Stomach smooth muscle (tissue), 2 donors: ENCODE data around the gene ARID1B.

ENCODE experiments used
- H3K27ac ChIP-seq: one replicate; pipeline ENCODE4 v1.7.0; 2013; ENCODE audit warnings: mild to moderate bottlenecking, low read length, inconsistent platforms
- H3K27me3 ChIP-seq, 2 donors: one replicate each; pipeline ENCODE4 v1.7.0; 2013; ENCODE audit warnings: low read length in 2 of 2; ENCODE audit not compliant: insufficient read depth in 2 of 2, control insufficient read depth in 1 of 2
- H3K36me3 ChIP-seq, 2 donors: one replicate each; pipeline ENCODE4 v1.7.0; 2013; ENCODE audit warnings: low read length in 2 of 2; ENCODE audit not compliant: control insufficient read depth in 2 of 2, insufficient read depth in 2 of 2
- H3K4me1 ChIP-seq: one replicate; pipeline ENCODE4 v1.7.0; 2013; ENCODE audit warnings: low read length; ENCODE audit not compliant: control insufficient read depth, insufficient read depth
- H3K4me3 ChIP-seq, 2 donors: one replicate each; pipeline ENCODE4 v1.7.0; 2013; ENCODE audit warnings: low read length in 2 of 2
- H3K9ac ChIP-seq, 2 donors: one replicate each; pipeline ENCODE4 v1.7.0; 2013; ENCODE audit warnings: low read length in 2 of 2, mild to moderate bottlenecking in 1 of 2
- H3K9me3 ChIP-seq, 2 donors: one replicate each; pipeline ENCODE4 v1.7.0; 2013; ENCODE audit warnings: low read length in 2 of 2; ENCODE audit not compliant: control insufficient read depth in 2 of 2
- donor health status: healthy.
- donor health status: Pancreatic carcinoma.

ARID1B gene

GRCh38 chr6:156880913-156881312, 103.7 kb downstream of the ARID1B start:
- Histone ChIP-seq H3K9ac (no peak overlapping the region), H3K27me3 (no peaks in the 10 kb centered on the region), H3K9me3 (no peaks in the 10 kb centered on the region), H3K4me3 (no peak overlapping the region), H3K36me3 (no peaks in the 10 kb centered on the region), H3K27ac (no peak overlapping the region), H3K4me1 (peaks cover 23% of the 10 kb centered on the region)

DNA sequence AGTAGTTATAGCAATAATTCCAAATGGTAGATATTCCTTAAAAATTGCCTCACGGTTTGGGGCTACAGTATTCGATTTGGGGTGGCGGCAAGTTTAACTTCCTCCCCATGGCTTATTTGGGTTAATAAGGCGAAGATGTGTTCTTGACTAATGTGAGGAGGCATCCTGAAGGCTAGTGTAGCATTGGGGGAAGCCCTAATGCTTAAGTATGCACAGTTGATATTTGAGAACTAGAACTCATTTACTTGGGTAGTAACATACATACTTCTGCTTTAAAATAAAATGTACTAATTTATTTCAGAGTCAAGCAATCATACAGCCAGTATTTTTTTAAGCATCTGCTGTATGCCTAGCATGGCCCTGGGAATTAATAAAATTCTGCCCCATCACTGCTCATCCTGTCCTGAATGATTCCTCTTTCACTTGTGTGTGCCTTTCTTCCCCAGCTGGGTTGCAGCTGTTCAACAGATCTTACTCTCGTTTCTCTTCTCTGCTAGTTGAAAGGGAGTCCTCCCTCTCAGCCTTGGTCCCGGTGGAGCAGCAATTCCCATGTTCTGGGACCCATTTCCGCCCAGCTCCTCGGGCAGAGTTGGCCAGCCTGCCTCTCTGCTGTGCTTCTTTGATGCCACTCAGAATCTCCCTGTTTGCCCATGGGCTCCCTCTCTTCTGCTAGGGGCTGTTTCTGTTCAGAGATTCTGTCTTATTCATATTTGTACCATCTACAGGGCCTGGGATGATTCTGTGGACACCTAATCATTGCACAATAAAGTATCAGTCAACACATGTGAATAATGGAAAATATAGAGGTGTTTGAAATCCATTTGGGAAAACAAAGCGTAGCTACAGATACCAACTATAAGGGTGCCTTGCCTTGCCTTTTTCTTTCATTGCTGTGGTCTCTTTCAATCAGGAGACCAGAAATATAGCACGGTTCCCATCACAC, 104.8 kb downstream of the ARID1B start:
- H3K4me1 ChIP-seq: peaks cover 17% of the 10 kb centered on the region
- H3K27ac ChIP-seq: no peak overlapping the region
- no peak overlapping the region for H3K4me3 ChIP-seq
- H3K36me3 ChIP-seq: no peaks in the 10 kb centered on the region
- H3K9me3 ChIP-seq: no peaks in the 10 kb centered on the region
- no peaks in the 10 kb centered on the region for H3K27me3 ChIP-seq
- H3K9ac ChIP-seq: no peak overlapping the region

GRCh38 chr6:156883497-156884252, 106.5 kb downstream of the ARID1B start:
- Histone ChIP-seq H3K9ac (no peak overlapping the region), H3K4me1 (peaks cover 7% of the 10 kb centered on the region), H3K9me3 (no peaks in the 10 kb centered on the region), H3K27me3 (no peaks in the 10 kb centered on the region), H3K4me3 (no peak overlapping the region), H3K36me3 (no peaks in the 10 kb centered on the region), H3K27ac (no peak overlapping the region)

DNA sequence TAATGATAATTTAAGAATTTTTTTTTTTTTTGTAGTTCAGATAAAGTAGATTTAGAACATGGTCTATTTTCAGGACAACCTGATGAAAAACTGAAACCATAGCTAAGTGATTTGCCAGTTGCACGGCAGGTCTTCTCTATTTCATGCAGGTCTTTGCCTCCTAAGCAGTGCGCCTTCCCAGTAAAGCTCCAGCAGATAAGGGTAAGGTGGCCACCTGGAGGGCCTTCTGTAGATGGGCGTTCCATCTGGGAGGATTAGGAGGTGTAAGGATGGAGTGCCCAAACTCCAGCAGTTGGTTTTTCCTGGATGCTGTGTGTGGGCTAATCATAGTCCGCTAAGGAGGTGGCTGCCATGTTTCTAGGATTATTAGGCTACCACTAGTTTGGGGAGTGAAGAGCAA, 107.1 kb downstream of the ARID1B start:
- H3K27ac ChIP-seq: no peak overlapping the region
- no peaks in the 10 kb centered on the region for H3K27me3 ChIP-seq
- peaks cover 3% of the 10 kb centered on the region for H3K4me1 ChIP-seq
- no peak overlapping the region for H3K4me3 ChIP-seq
- H3K9me3 ChIP-seq: no peaks in the 10 kb centered on the region
- H3K9ac ChIP-seq: no peak overlapping the region
- H3K36me3 ChIP-seq: no peaks in the 10 kb centered on the region

DNA sequence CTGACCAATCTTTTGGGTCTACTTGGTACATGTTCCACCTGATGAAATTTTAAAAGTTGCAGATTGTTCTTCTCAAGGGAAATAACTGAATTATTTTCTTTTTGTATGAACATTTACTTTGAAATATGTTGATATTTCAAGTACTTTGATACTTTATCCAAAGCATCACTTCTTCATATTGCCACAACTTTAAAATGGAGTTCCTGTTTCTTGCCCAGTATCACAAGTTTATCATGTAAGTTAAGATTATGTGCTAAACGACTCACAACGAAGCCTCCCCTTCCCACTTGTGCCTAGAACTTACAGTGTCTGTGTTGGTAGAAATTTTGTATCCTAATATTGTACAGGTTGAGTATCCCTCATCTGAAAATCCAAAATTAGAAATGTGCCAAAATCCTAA, 108.4 kb downstream of the ARID1B start:
- no peaks in the 10 kb centered on the region for H3K27me3 ChIP-seq
- no peaks in the 10 kb centered on the region for H3K36me3 ChIP-seq
- H3K9ac ChIP-seq: no peak overlapping the region
- H3K9me3 ChIP-seq: no peaks in the 10 kb centered on the region
- H3K4me1 ChIP-seq: no peaks in the 10 kb centered on the region
- no peak overlapping the region for H3K27ac ChIP-seq
- H3K4me3 ChIP-seq: no peak overlapping the region

DNA sequence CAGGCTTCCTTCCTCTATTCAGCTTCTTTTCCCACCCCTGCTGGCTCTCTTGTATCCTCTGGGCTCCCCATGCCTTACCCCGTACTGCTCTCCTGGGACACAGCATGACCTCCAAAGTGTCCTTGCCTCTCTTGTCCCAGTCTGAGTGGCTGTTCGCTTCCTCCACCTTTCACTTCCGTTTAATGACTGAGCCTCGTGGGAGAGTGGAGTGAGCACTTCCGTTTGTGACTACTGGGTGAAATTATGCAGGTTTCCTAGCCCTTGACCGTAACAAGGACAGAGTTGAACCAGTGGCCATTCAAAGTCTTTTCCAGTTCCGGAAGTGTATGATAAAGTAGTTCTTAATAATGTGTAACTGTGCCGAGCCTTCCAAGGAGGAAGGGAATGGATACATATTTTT, 109.2 kb downstream of the ARID1B start:
- Histone ChIP-seq H3K9me3 (no peaks in the 10 kb centered on the region), H3K36me3 (no peaks in the 10 kb centered on the region), H3K9ac (no peak overlapping the region), H3K4me3 (no peak overlapping the region), H3K27me3 (no peaks in the 10 kb centered on the region), H3K4me1 (no peaks in the 10 kb centered on the region), H3K27ac (no peak overlapping the region)

- H3K9ac ChIP-seq: no peak overlapping the region
- H3K4me1 ChIP-seq: no peaks in the 10 kb centered on the region
- H3K9me3 ChIP-seq: no peaks in the 10 kb centered on the region
- H3K27me3 ChIP-seq: no peaks in the 10 kb centered on the region
- H3K27ac ChIP-seq: no peak overlapping the region
- no peak overlapping the region for H3K4me3 ChIP-seq
- H3K36me3 ChIP-seq: no peaks in the 10 kb centered on the region
Observed at GRCh38 chr6:156887623-156888269, 110.6 kb downstream of the ARID1B start.

DNA sequence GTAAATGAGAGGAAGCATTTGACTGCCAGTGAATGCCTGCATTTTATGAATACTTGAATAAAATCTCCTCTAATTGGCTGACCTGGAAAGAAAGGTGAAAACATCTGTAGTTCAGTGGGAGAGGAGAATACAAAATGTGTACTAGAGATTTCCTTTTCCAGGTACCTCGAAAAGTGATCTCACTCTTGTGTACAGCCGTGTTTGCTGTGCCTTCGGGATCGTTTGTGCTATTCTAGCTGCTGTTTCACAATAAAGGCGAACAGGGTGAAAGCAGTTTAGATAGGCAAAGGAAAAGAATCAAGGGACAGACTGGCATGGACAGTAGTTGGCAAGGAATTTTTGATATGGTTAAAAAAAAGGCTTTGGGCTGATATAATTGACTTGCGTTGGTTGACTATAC, 112.3 kb downstream of the ARID1B start:
- H3K9ac ChIP-seq: no peak overlapping the region
- no peaks in the 10 kb centered on the region for H3K4me1 ChIP-seq
- H3K27ac ChIP-seq: no peak overlapping the region

GRCh38 chr6:156889986-156890385, 112.8 kb downstream of the ARID1B start:
- no peaks in the 10 kb centered on the region for H3K27me3 ChIP-seq
- no peaks in the 10 kb centered on the region for H3K36me3 ChIP-seq
- no peaks in the 10 kb centered on the region for H3K4me1 ChIP-seq
- H3K4me3 ChIP-seq: no peak overlapping the region
- no peaks in the 10 kb centered on the region for H3K9me3 ChIP-seq
- H3K27ac ChIP-seq: no peak overlapping the region
- H3K9ac ChIP-seq: no peak overlapping the region

More for the DNA sequence above, 112.3 kb downstream of the ARID1B start:
- Histone ChIP-seq H3K36me3 (no peaks in the 10 kb centered on the region), H3K4me3 (no peak overlapping the region), H3K27me3 (no peaks in the 10 kb centered on the region), H3K9me3 (no peaks in the 10 kb centered on the region)

- no peaks in the 10 kb centered on the region for H3K36me3 ChIP-seq
- no peaks in the 10 kb centered on the region for H3K9me3 ChIP-seq
- H3K4me1 ChIP-seq: no peaks in the 10 kb centered on the region
- H3K9ac ChIP-seq: no peak overlapping the region
- no peak overlapping the region for H3K4me3 ChIP-seq
- no peak overlapping the region for H3K27ac ChIP-seq
- no peaks in the 10 kb centered on the region for H3K27me3 ChIP-seq
Observed at GRCh38 chr6:156890627-156891314, 113.6 kb downstream of the ARID1B start.
